Measurements from ENCODE around the gene PARK7.

PARK7 gene

DNA sequence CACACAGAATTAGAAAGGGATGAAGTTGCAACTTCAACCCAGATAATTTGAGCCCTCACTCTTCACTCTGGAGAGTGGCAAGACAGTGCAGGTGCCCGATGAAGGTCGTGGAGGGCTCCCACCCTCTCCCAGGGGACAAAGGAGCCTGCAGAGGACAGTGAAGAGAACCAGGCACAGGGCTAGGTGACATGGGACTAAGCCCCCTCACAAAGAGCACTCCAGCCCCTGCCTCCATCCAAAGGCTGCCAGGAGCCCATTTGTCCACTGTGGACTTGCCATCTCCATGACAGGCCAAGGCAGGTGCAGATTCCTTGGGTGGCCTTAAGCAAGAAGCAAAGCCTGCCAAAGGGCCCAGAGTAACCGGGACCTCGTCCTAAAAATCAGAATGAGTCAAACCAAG is 49.5 kb downstream of the PARK7 start:
- no peak for DNase-seq

GRCh38 chr1:8011923-8012858 is 50.7 kb downstream of the PARK7 start:
- DNase-seq: no peak

DNA sequence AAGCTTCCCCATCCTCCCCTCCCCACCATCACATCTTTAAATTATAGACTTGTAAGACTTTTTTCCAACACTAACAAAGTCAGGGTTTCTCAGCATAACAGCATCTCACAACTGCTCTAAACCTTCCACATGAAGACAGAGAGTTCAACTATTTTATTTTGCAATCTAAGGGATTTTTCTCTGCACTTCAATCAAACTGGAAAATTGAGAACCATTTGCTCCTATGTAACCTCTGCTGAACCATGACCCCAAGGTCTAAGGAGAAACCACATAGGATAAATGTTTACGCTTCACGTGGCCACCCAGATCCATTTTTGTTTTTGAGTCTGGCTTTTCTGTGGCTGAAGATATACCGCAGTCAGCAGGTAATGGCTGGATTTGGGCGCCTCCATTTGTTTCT is 51.4 kb downstream of the PARK7 start:
- DNase-seq: no peak

DNA sequence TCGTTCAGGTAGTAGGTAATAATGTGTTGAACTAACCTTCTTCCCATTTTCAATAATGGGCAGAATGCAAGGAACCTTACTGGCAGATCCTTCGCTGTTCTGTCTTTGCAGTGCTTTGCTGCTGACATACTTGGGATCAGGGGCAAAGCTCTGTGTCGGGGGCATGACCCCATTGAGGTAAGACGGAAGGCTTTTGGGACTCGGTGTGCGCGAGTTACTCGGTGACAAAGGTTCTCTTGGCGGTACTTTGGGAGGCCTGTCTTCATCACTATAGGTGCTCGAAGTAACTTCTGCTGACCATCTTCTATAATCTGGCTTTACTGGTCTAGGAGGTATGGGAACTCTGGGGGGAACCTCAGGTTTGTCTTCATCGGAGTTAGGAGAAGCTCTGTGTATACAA is 51.9 kb downstream of the PARK7 start:
- no peak for DNase-seq

DNA sequence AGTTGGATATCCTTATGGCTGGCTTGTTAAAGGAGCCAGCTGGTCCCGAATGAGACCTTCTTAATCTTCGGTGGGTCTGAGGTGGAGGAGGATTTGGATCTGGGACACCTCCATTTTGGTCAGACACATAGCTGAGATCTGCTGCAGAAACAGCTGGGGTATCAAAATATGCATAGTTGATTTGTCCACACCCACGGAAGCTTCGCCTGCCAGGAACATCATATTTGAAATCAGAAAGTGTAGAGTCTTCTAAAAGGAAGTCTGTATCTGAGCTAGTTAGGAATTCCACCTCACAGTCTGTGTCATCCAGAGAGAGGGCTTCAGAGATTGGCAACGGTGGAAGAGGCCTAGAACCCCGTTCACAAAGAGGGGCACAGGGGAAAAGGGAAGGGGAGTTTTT is 52.3 kb downstream of the PARK7 start:
- DNase-seq: no peak

DNA sequence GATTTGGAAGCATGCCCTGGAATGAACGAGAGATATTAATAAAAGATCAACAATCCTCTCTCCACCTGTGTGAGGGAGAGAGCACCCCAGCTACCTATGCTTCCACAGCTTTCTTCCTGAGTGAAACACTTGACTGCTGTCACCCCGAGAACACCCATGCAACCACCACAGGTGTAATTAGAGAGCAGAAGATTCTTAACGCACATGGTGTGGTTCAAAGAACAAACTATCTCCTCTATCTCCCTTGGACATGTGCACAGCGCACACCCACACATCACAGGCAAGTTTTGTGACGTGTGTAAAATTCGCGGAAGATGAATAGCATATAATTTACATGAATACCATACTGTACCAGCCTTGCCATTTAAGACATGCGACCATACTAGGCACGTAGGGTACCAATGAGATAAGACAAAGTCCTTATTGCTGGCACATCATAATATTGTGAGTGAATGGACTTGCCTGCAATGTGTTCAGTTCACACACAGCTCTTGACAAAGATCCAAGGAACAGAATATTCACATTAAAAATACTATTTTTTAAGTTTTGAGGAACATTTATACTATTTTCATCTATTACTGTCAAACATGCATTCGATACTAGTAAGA is 53.0 kb downstream of the PARK7 start:
- no peak for DNase-seq

DNA sequence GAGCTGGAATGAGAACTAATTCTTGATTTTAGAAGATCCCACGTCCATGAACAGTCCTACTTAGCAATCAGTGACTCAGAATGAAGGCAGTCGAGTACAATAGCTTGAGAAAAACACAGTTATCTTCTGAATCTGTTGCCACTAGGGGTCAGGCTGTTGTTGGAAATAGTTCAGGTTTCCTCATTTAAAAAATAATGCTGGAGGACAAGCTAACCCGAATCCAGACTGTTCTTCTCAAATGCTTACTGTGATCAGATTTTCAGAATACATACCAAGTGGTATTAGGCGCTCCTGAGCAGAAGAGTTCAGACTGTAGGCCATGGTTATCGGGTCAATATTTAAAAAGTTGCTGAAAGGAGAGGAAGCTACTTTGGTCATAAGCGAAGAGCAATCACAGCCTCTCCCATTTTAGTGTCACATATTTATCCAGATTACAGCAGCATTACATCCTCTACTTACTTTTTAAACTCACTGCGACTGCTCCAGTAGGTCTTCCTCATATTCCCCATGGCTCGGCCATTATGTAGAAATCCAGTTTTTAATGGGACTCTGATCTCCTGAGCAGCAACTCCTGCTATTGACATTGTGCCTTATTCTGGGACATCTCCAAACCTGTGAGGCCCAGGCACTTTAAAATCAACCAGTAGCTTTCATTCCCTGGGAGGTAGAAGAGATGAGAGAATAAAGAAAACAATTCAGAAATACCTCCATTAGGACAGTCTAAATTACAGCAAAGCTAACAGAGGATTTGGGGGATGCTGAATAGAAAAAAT is 53.7 kb downstream of the PARK7 start:
- DNase-seq: peak; percentile 82

DNA sequence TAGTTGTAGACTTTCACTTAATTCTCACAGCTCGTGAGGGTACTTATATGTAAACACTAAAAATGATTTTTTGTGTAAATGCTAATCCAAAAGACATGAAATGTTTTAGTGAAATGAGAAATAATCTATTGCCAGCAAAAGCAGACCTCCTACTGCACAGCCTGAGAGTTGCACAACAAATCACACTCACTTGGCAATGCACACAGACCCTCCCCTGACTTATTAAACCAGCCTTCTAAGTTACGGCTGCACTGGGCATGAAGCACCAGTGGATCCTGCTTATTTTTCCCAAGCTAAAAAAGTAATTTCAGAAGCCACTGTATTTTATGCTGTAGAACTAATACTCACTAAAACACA is 54.3 kb downstream of the PARK7 start:
- no peak for DNase-seq

DNA sequence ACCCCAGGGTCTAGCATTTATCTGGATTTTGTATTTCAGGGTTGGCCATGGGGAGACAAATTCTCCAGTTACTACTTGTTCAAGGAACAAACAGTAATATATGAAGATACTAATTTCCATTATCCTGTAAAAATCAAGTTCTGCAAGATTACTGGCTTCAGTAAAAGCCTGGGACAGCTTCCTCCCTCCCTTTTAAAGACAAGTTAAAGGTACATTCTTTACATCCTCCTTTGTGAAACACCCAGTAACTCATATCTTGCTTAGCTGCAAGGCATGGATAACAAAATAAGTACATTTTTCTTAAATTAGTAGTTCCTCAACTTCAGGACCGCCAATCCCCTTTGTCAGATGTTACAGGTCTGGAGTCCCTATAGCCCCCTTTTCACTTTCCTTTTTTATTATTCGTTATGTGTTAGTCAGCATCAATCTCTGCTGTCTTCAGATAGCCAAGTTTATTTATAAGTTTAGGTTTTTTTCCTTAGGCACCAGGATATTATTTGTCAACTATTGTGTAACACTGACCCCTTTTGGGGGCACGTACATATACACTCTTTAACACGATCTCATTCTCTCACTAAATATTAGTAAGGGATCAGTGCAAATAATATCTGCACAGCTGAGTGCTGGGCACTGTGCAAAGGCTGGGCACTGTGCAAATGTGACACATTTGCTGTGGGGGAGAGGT is 54.8 kb downstream of the PARK7 start:
- no peak for DNase-seq

GRCh38 chr1:8016895-8017241 is 55.4 kb downstream of the PARK7 start:
- DNase-seq: no peak

DNA sequence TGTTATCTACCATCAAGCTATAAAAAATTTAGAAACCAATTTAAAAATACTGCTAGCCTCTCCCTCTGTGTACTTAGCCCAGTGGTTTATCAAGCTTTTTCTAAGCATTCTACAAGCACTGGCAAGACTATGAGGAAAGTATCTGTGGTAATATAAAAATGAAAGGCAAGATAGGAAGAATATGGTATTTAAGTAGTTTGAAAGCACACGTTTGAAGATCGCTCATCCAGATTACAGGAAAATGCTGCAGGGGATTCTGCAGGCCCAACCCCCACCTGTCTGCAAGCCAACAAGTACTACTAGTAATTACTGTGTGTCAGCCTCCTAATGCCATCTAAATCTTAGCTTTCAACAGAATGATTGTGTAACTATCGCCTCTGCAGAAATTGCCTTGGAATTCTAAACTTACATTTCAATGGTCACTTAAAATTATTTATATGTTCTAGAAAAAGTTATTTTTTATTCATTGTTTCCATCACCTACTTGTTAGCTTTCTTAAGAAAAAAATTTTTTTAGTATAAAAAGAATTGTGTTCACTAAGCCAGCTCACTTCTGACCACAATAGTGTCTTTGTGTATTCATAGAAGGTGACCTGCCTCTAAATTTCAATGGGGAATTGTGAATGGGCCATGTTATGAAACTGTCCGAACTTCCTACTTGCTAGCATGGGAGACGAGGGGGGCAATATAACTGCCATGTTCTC is 56.1 kb downstream of the PARK7 start:
- no peak for DNase-seq

GRCh38 chr1:8018492-8019228 is 57.1 kb downstream of the PARK7 start:
- no peak for DNase-seq

- DNase-seq: no peak
Observed at GRCh38 chr1:8019229-8019620, 57.7 kb downstream of the PARK7 start.

DNA sequence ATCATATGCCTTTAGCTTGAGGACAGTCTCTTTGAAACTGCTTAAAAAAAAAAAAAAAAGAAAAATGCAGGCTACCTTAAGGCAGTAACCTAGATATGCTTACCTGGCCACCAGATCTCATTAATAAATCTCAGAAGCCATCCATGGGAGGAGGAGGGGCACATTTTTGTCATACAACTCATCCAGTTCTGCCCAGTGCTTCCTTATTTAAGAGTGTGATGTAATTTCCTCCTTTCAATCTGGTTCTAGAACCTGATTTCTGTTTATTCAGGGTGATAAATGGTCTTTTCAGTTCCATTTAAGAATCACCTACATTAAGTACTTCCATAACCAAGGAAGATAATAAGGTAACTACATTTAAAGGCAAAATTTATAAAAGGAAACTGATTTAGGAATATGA is 58.5 kb downstream of the PARK7 start:
- peak; percentile 67 for DNase-seq

GRCh38 chr1:8021676-8022266 is 60.3 kb downstream of the PARK7 start:
- no peak for DNase-seq

- DNase-seq: no peak
Observed at GRCh38 chr1:8022395-8023286, 61.1 kb downstream of the PARK7 start.

- no peak for DNase-seq
Observed at GRCh38 chr1:8023287-8023994, 61.9 kb downstream of the PARK7 start.

DNA sequence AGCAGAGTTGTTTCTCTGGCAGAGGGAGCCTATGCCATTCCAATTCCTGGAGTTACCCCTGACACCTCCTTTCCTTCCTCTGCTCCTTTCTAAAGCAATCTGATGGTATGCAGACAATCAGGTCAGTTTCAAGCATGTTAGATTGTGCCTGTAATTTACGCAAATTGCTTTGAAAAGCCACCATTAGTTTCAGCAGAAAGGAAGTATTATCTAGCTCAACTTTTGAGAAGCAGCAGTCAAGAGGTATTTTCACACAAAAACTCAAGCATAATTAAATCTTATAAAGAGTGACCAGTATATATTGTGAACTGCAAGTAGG is 62.4 kb downstream of the PARK7 start:
- no peak for DNase-seq

DNA sequence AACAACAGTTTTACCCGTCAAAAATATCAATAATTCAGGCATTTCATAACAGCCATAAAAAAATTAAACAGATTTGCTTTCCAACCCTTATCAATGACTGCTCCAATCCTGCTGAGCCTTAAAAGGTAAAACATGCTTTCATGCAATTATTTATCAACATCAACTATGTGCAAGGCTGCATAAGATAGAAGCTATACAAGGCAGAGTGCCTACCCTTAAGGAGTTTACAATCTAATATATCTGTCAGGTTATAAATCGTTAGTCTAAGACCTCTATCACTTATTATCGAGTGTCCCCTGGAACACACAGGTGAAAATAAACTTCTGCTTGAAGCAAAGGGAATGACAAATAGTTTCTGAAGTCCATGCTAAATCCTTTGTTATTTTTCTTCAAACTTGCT is 62.8 kb downstream of the PARK7 start:
- no peak for DNase-seq

DNA sequence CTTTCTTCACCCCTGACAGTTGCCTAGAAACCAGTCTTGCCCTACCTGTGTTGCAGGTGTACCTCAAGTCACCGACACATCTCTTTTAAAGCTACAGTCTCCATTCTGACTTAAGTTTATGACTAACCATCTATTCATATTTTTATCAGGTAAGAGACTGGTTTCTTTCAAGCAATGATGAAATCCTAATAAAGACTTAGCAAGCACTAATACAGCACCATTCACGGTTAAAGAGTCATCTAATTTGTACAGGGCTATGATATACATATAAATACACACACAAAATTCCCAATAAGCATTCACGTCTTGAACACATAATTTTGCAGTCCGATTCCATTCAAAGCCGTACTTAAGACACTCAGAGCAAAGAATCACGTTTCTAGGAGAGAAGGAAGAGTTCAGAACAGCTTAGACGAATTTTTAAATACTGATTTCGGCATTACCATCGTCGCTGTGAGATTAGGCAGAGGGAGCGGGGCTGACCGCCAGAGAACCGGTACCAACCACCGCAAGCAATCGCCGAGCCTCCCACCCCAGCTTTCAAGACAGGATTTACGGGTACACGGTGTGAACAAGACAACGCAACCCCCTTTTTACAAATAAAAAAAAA is 63.7 kb downstream of the PARK7 start:
- DNase-seq: no peak

Measured in HCEC 1CT (cell line).